IMR-90 (cell line): ENCODE data around the gene MACF1.

Experiments
- POLR2A ChIP-seq: IDR thresholded peaks from 2 replicates; pipeline ENCODE4 v1.6.1; 2012; ENCODE audit warnings: mild to moderate bottlenecking, low read depth, low read length
- TF ChIP-seq, protein P1 (sequence below): conservative IDR thresholded peaks from 2 replicates; pipeline ENCODE4 v1.5.1; 2012; ENCODE audit warnings: mild to moderate bottlenecking, low read depth, low read length, improper control_type of control experiment

- TF ChIP-seq, protein P1, sequence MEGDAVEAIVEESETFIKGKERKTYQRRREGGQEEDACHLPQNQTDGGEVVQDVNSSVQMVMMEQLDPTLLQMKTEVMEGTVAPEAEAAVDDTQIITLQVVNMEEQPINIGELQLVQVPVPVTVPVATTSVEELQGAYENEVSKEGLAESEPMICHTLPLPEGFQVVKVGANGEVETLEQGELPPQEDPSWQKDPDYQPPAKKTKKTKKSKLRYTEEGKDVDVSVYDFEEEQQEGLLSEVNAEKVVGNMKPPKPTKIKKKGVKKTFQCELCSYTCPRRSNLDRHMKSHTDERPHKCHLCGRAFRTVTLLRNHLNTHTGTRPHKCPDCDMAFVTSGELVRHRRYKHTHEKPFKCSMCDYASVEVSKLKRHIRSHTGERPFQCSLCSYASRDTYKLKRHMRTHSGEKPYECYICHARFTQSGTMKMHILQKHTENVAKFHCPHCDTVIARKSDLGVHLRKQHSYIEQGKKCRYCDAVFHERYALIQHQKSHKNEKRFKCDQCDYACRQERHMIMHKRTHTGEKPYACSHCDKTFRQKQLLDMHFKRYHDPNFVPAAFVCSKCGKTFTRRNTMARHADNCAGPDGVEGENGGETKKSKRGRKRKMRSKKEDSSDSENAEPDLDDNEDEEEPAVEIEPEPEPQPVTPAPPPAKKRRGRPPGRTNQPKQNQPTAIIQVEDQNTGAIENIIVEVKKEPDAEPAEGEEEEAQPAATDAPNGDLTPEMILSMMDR = no peak
- no peak for TF ChIP-seq POLR2A
Observed at GRCh38 chr1:39262802-39263201, 58.3 kb downstream of the MACF1 start.
